Neuronal stem cell (in vitro differentiated cells): Measurements from ENCODE around the gene LSM6.

Experiments used
- DNase-seq: peaks from one replicate; pipeline ENCODE4 v3.0.0-alpha.2; 2013; ENCODE audit warnings: low spot score
- H2AFZ ChIP-seq: one replicate; pipeline ENCODE4 v1.6.1; 2013; ENCODE audit warnings: mild to moderate bottlenecking, low read length, inconsistent platforms
- H2AK5ac ChIP-seq: 2 replicates; pipeline ENCODE4 v1.6.1; 2013; ENCODE audit warnings: low read depth, mild to moderate bottlenecking, inconsistent platforms, low read length, moderate library complexity, mixed read lengths
- H2BK120ac ChIP-seq: 2 replicates; pipeline ENCODE4 v1.6.1; 2013; ENCODE audit warnings: low read depth, mild to moderate bottlenecking, inconsistent platforms, low read length, moderate library complexity, mixed read lengths
- H2BK12ac ChIP-seq: one replicate; pipeline ENCODE4 v1.6.1; 2013; ENCODE audit warnings: low read length, inconsistent platforms
- H2BK15ac ChIP-seq: 2 replicates; pipeline ENCODE4 v1.6.1; 2013; ENCODE audit warnings: mild to moderate bottlenecking, low read length, inconsistent platforms, mixed read lengths
- H2BK5ac ChIP-seq: one replicate; pipeline ENCODE4 v1.6.1; 2013; ENCODE audit warnings: inconsistent platforms, mild to moderate bottlenecking, low read length, moderate library complexity
- H3K14ac ChIP-seq: one replicate; pipeline ENCODE4 v1.6.1; 2013; ENCODE audit warnings: low read length, inconsistent platforms
- H3K18ac ChIP-seq: 2 replicates; pipeline ENCODE4 v1.6.1; 2013; ENCODE audit warnings: low read length, inconsistent platforms
- H3K23ac ChIP-seq: 2 replicates; pipeline ENCODE4 v1.6.1; 2013; ENCODE audit warnings: low read depth, mild to moderate bottlenecking, mixed read lengths, low read length, inconsistent platforms; ENCODE audit not compliant: poor library complexity
- H3K27ac ChIP-seq: replicated peaks from 3 replicates; pipeline ENCODE4 v1.5.1; 2013; ENCODE audit warnings: low read length, inconsistent platforms
- H3K27me3 ChIP-seq, 3 experiments: 2 replicates each; pipeline ENCODE4 v1.6.1; 2013; ENCODE audit warnings: low read length in 3 of 3, mild to moderate bottlenecking in 2 of 3, inconsistent platforms in 1 of 3, low read depth in 1 of 3, mixed read lengths in 1 of 3, moderate library complexity in 1 of 3; ENCODE audit not compliant: control insufficient read depth in 3 of 3, insufficient read depth in 3 of 3
- H3K36me3 ChIP-seq, 2 donors: replicated peaks in 1 of 2; 2 replicates each; pipeline ENCODE4 v1.6.1; 2013; ENCODE audit warnings: low read length in 2 of 2; ENCODE audit not compliant: control insufficient read depth in 2 of 2, insufficient read depth in 2 of 2
- H3K4ac ChIP-seq: 2 replicates; pipeline ENCODE4 v1.6.1; 2013; ENCODE audit warnings: inconsistent platforms, mild to moderate bottlenecking, low read length, moderate library complexity
- H3K4me1 ChIP-seq, 2 donors: 1 replicate in 1 of 2; 2 replicates in 1 of 2; pipeline ENCODE4 v1.6.1; 2013; ENCODE audit warnings: low read length in 2 of 2, low read depth in 1 of 2; ENCODE audit not compliant: control insufficient read depth in 2 of 2, insufficient read depth in 1 of 2
- H3K4me2 ChIP-seq: one replicate; pipeline ENCODE4 v1.6.1; 2013; ENCODE audit warnings: mild to moderate bottlenecking, low read length, inconsistent platforms; ENCODE audit not compliant: insufficient read depth, poor library complexity, severe bottlenecking
- H3K4me3 ChIP-seq, 2 donors: 2 replicates each; pipeline ENCODE4 v1.5.1; 2013; ENCODE audit warnings: low read length in 2 of 2, mild to moderate bottlenecking in 2 of 2, inconsistent platforms in 1 of 2, moderate library complexity in 1 of 2
- H3K79me1 ChIP-seq: one replicate; pipeline ENCODE4 v1.6.1; 2013; ENCODE audit warnings: low read depth, mild to moderate bottlenecking, inconsistent platforms, low read length, moderate library complexity
- H3K9ac ChIP-seq: one replicate; pipeline ENCODE4 v1.6.1; 2013; ENCODE audit warnings: mild to moderate bottlenecking, low read depth, low read length, inconsistent platforms; ENCODE audit not compliant: poor library complexity
- H3K9me3 ChIP-seq, 2 donors: replicated peaks in 1 of 2; 2 replicates each; pipeline versions ENCODE3 to v1.6.1; 2013; ENCODE audit warnings: low read length in 2 of 2, mild to moderate bottlenecking in 2 of 2, inconsistent platforms in 1 of 2, low read depth in 1 of 2, mixed read lengths in 1 of 2, moderate library complexity in 1 of 2; ENCODE audit not compliant: control insufficient read depth in 2 of 2, insufficient read depth in 1 of 2
- H4K8ac ChIP-seq: one replicate; pipeline ENCODE4 v1.6.1; 2013; ENCODE audit warnings: low read depth, mild to moderate bottlenecking, inconsistent platforms, low read length, moderate library complexity
- H4K91ac ChIP-seq: one replicate; pipeline ENCODE4 v1.6.1; 2013; ENCODE audit warnings: low read length, low read depth, mild to moderate bottlenecking, inconsistent platforms; ENCODE audit not compliant: poor library complexity
- WGBS, 2 donors: extraction: QIAGEN DNeasy Blood & Tissue Kit; methylation state at CpG; one replicate each; pipeline ENCODE4 v1.1.7; 2013; ENCODE audit warnings: missing lambda C conversion rate in 2 of 2, mixed read lengths in 1 of 2; ENCODE audit not compliant: insufficient read length in 2 of 2, insufficient replicate concordance in 1 of 2; ENCODE audit errors: extremely low coverage in 2 of 2; 5-methylcytosine and 5-hydroxymethylcytosine counted together

Gene LSM6

GRCh38 chr4:146238107-146238506 lies 62.6 kb downstream of the LSM6 start:
- no CpG with 5 or more reads among the region's 3 CpGs for WGBS, 2 donors
- Histone ChIP-seq H3K4me3 (no peak overlapping the region), H3K27ac (no peak overlapping the region), H2BK12ac (no peak overlapping the region), H3K9me3 (peaks cover 0 to 5% of the 10 kb centered on the region in 2 donors), H3K4me1 (peaks cover 3 to 10% of the 10 kb centered on the region in 2 donors), H3K4ac (no peak overlapping the region), H3K36me3 (no peaks in the 10 kb centered on the region), H3K23ac (no peak overlapping the region), H3K27me3 (peaks cover 0 to 14% (median 0%) of the 10 kb centered on the region in 3 experiments), H3K79me1 (no peaks in the 10 kb centered on the region), H2BK5ac (no peak overlapping the region), H3K14ac (no peak overlapping the region), H3K4me2 (no peak overlapping the region), H2BK15ac (no peak overlapping the region), H3K9ac (no peak overlapping the region), H2AK5ac (no peak overlapping the region), H4K91ac (no peak overlapping the region), H2BK120ac (no peak overlapping the region), H4K8ac (no peak overlapping the region), H2AFZ (no peak overlapping the region), H3K18ac (no peak overlapping the region)
- DNase-seq, result no peak
